ENCODE data around the gene BIN1.

DNA sequence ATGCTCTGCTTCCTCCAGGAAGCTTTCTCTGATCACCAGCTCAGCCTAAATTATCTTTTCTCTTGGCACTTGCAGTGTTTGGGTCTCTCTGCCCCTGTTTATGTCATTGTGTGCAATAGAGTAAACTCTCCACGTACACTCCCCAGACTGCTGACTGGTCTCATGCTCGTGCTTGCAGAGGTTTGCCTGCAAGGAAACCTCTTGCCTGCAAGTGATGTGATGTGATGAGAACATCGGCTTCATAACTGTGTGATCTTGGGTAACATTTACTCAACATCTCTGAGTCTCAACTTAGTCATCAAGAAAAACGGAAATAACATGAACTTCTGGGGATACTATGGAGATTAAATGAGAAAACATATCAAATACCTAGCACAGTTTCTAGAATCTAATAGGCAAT is 92.3 kb downstream of the BIN1 start:
- TF ChIP-seq, protein P1, sequence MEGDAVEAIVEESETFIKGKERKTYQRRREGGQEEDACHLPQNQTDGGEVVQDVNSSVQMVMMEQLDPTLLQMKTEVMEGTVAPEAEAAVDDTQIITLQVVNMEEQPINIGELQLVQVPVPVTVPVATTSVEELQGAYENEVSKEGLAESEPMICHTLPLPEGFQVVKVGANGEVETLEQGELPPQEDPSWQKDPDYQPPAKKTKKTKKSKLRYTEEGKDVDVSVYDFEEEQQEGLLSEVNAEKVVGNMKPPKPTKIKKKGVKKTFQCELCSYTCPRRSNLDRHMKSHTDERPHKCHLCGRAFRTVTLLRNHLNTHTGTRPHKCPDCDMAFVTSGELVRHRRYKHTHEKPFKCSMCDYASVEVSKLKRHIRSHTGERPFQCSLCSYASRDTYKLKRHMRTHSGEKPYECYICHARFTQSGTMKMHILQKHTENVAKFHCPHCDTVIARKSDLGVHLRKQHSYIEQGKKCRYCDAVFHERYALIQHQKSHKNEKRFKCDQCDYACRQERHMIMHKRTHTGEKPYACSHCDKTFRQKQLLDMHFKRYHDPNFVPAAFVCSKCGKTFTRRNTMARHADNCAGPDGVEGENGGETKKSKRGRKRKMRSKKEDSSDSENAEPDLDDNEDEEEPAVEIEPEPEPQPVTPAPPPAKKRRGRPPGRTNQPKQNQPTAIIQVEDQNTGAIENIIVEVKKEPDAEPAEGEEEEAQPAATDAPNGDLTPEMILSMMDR (IDR thresholded peaks at IDR 0.05) = no peak
- TF ChIP-seq POLR2A (IDR thresholded peaks at IDR 0.05) = no peak
- TF ChIP-seq EP300 (IDR thresholded peaks at IDR 0.05) = no peak
